AG10803 (cell line): ENCODE measurements around the gene FLOT2.

ENCODE experiments used
- DNase-seq: peaks from one replicate; pipeline ENCODE4 v3.0.0; 2010; ENCODE audit warnings: low read depth
- H3K4me3 ChIP-seq: 2 replicates; pipeline ENCODE4 v1.5.1; 2011; ENCODE audit warnings: mild to moderate bottlenecking, low read length, control low read depth
- TF ChIP-seq, protein P1 (sequence below): conservative IDR thresholded peaks from 2 replicates; pipeline ENCODE4 v1.5.1; 2011; ENCODE audit warnings: mild to moderate bottlenecking, low read length, control low read depth, inconsistent platforms

Gene FLOT2

DNA sequence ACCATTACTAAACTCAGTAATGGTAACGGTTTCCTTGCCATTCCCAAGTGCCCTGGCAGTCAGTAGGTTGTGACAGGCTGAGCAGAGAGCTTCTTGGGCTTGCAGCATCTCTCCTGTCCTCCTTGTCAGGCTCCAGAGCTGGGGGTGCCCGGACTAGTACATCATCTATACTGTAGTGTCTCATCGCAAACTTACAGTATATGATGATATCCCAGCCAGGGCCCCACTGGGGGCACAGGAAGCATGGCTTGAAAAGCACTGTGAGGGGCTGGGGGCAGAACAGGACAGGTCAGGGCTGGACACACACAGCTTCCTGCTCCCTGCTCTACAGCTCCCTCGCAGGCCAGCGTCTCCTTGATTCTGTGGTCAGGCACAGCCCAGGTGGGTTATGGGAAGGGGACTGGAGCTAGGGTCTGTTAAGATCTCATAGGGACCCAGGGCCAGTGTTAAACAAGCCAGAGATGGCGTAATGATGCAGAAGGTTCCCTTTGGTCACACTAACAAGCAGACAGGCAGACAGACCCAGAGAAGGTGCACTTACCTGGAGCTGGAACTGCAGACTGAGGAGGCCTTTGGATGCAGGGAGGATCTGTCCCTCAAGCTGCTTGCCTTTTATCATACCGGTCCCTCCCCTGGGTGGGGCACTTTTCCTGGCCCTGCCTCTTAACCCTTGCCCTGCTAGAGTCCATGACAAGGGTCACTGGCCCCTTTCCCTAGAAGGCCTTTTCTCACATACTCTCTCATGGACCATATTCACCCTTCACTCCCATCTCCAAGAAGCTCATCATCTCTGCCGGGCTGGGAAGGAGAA is 35.9 kb downstream of the FLOT2 start:
- TF ChIP-seq, protein P1, sequence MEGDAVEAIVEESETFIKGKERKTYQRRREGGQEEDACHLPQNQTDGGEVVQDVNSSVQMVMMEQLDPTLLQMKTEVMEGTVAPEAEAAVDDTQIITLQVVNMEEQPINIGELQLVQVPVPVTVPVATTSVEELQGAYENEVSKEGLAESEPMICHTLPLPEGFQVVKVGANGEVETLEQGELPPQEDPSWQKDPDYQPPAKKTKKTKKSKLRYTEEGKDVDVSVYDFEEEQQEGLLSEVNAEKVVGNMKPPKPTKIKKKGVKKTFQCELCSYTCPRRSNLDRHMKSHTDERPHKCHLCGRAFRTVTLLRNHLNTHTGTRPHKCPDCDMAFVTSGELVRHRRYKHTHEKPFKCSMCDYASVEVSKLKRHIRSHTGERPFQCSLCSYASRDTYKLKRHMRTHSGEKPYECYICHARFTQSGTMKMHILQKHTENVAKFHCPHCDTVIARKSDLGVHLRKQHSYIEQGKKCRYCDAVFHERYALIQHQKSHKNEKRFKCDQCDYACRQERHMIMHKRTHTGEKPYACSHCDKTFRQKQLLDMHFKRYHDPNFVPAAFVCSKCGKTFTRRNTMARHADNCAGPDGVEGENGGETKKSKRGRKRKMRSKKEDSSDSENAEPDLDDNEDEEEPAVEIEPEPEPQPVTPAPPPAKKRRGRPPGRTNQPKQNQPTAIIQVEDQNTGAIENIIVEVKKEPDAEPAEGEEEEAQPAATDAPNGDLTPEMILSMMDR = no peak
- no peak overlapping the region for H3K4me3 ChIP-seq
- no peak for DNase-seq

DNA sequence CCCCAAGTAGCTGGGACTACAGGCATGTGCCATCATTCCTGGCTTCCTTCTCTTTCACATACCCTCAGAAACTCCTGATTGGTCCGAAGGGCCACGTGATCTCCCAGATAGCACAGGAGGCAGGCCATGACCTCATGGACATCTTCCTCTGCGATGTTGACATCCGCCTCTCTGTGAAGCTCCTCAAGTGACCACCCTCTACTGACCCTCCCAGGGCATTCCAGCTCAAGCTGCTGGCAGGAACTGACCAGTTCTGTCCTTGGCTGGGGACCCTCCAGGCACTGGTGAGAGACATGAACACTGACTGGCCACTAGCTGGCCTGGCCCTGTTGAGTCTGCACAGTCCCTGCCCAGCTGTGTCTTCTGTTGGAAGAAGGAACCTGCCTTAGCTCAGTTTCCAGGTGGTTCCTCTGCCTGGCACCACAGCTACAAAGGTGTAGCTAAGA is 37.1 kb downstream of the FLOT2 start:
- DNase-seq = no peak
- TF ChIP-seq, protein P1 = no peak
- no peak overlapping the region for H3K4me3 ChIP-seq

DNA sequence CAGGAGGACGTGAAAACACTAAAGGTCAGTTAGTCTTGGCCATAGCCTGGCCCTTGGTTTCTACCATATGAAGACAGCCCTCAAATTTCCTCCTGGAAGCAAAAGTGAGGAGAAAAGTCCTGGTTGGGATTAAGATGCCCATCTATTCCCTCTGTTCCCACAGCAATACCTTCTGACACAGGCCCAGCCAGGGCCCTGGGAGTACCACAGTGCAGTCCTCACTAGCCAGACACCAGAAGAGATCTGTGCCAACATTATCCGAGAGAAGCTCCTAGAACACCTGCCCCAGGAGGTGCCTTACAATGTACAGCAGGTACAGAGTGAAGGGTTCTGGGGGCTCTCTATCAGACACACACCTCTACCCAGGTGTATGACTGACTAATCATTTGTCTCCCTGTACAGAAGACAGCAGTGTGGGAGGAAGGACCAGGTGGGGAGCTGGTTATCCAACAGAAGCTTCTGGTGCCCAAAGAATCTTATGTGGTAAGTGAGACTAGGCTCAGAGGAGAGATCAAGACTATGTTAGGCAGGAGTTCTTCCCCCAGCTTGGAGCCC is 38.7 kb downstream of the FLOT2 start:
- TF ChIP-seq, protein P1 = no peak
- H3K4me3 ChIP-seq = no peak overlapping the region
- no peak for DNase-seq

DNA sequence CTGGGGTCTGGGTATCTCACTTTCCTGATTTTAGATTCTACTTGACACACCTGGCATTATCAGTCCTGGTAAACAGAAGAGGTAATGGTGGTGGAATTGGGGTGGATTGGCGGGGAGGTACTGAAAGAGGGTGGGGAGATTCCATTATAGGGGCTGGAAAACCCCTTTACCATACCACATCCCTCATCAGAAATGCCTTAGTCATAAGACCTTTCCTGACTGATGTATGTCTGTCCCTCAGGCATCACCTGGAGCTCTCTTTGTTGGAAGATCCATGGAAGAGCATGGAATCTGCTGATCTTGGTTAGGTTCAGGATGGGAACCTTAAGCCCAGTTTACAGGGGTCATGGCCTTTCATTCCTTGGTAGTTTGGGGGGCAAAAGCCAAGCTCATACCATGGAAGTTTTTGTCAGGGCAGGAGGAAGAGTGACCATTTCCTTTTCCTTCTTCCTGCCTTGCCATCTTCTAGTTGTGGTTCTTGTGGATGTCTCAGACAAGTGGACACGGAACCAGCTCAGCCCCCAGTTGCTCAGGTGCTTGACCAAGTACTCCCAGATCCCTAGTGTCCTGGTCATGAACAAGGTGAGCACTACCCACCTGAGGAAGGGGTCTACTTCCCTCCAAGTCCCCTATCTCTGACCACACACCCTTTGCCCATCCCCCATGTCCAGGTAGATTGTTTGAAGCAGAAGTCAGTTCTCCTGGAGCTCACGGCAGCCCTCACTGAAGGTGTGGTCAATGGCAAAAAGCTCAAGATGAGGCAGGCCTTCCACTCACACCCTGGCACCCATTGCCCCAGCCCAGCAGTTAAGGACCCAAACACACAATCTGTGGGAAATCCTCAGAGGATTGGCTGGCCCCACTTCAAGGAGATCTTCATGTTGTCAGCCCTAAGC is 39.4 kb downstream of the FLOT2 start:
- H3K4me3 ChIP-seq = no peak overlapping the region
- DNase-seq = no peak
- TF ChIP-seq, protein P1 = no peak

DNA sequence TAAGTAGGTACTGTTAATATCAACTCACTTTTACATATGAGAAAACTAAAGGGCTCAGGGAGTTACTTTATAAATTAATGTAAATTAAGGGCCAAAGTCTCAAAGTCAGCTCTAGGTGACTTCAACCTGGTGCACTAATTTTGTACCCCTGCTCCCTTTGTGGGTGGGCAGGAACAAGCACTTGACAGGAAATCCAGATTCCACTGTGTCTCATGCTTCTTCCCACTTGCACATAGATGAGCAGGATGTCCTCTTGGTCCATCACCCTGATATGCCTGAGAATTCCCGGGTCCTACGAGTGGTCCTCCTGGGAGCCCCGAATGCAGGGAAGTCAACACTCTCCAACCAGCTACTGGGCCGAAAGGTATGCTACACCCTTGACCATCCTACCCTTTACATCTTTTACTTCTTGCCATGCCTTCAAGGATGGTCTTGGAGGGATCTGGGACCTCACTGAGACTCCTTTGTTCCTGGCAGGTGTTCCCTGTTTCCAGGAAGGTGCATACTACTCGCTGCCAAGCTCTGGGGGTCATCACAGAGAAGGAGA is 41.4 kb downstream of the FLOT2 start:
- no peak overlapping the region for H3K4me3 ChIP-seq
- DNase-seq = no peak
- TF ChIP-seq, protein P1 = no peak

DNA sequence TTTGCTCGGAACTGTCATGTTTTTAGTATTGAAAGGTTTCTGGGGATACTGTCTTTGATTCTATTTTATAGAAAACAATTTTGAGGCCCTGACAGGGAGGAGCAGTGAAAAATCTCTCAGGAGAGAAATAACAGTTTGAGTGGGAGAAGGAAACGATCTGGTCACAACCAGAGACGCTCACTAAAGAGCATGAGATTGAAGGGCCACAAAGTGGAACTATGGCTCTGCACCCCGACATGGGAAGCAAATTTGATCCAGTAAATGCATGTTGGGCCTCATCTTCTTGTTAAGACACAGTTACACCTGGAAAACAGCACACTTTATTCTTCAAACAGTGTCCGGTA is 42.2 kb downstream of the FLOT2 start:
- H3K4me3 ChIP-seq = peak overlapping the region; percentile 93
- TF ChIP-seq, protein P1 = no peak
- DNase-seq = no peak
